ENCODE measurements around the gene LRRC49.
A peak's percentile ranks its signal among the peaks of the same experiment; 100 is the strongest.

GRCh38 chr15:70863450-70864218 lies 29.0 kb upstream of the LRRC49 start:
- TF ChIP-seq CTCF (conservative IDR thresholded peaks at IDR 0.05; ENCODE audit: low read depth, low read length) (no peak), FOS (IDR thresholded peaks at IDR 0.05; ENCODE audit: low read depth, low read length) (peak; percentile 77), RAD21 (IDR thresholded peaks at IDR 0.05; ENCODE audit: low read length) (no peak), POLR2A (IDR thresholded peaks at IDR 0.05; ENCODE audit: low read depth, low read length) (0 out of 2 replicates have a peak, but pooled peaks have one; percentile 19), SMC3 (IDR thresholded peaks at IDR 0.05; ENCODE audit: low read depth, low read length) (no peak), RFX5 (IDR thresholded peaks at IDR 0.05; ENCODE audit: low read depth, low read length) (no peak), NFE2L2 (IDR thresholded peaks at IDR 0.05; ENCODE audit: low read depth, low read length) (no peak), BHLHE40 (IDR thresholded peaks at IDR 0.05; ENCODE audit: low read depth, low read length) (0 out of 2 replicates have a peak, but pooled peaks have one; percentile 15), USF2 (IDR thresholded peaks at IDR 0.05; ENCODE audit: low read depth, low read length) (no peak), MAFK (IDR thresholded peaks at IDR 0.05; ENCODE audit: low read depth, low read length) (no peak), CEBPB (IDR thresholded peaks at IDR 0.05; ENCODE audit: low read depth, low read length) (no peak), RCOR1 (IDR thresholded peaks at IDR 0.05; ENCODE audit: insufficient replicate concordance, low read length) (no peak)

Measured in IMR-90 (cell line).